H9 (cell line): ENCODE results near the gene SORCS2. TPM values are rescaled to one million over a fixed set of nuclear protein-coding genes. Genes with fewer than 3 reads are reported as not detected.
A peak's percentile ranks its signal among the peaks of the same experiment; 100 is the strongest.

ENCODE experiments used
- DNase-seq: peaks from one replicate; pipeline ENCODE4 v3.0.0-alpha.2; 2017
- H2AFZ ChIP-seq: one replicate; pipeline ENCODE4 v1.6.1; 2013; ENCODE audit warnings: mild to moderate bottlenecking, low read length, control low read depth, moderate library complexity
- H2AK5ac ChIP-seq: 2 replicates; pipeline ENCODE4 v1.6.1; 2013; ENCODE audit warnings: low read length, control low read depth, mixed read lengths; ENCODE audit not compliant: insufficient read length
- H2BK120ac ChIP-seq: one replicate; pipeline ENCODE4 v1.6.1; 2013; ENCODE audit warnings: low read depth, mild to moderate bottlenecking, low read length, control low read depth, inconsistent platforms; ENCODE audit not compliant: poor library complexity, severe bottlenecking
- H2BK12ac ChIP-seq: 2 replicates; pipeline ENCODE4 v1.6.1; 2013; ENCODE audit warnings: low read length, control low read depth, mixed read lengths, low read depth; ENCODE audit not compliant: insufficient read length
- H2BK15ac ChIP-seq: 2 replicates; pipeline ENCODE4 v1.6.1; 2013; ENCODE audit warnings: low read depth, low read length, control low read depth
- H2BK20ac ChIP-seq: one replicate; pipeline ENCODE4 v1.6.1; 2013; ENCODE audit warnings: low read depth, mild to moderate bottlenecking, low read length, control low read depth, inconsistent platforms; ENCODE audit not compliant: poor library complexity, severe bottlenecking
- H2BK5ac ChIP-seq: 2 replicates; pipeline ENCODE4 v1.6.1; 2013; ENCODE audit warnings: low read length, control low read depth, mixed read lengths; ENCODE audit not compliant: insufficient read length
- H3K14ac ChIP-seq: 2 replicates; pipeline ENCODE4 v1.6.1; 2013; ENCODE audit warnings: low read length, control low read depth; ENCODE audit not compliant: insufficient read depth
- H3K18ac ChIP-seq: 2 replicates; pipeline ENCODE4 v1.6.1; 2013; ENCODE audit warnings: low read depth, mild to moderate bottlenecking, mixed read lengths, low read length, control low read depth; ENCODE audit not compliant: insufficient read length
- H3K23ac ChIP-seq: 2 replicates; pipeline ENCODE4 v1.6.1; 2013; ENCODE audit warnings: low read length, control low read depth, mixed read lengths, low read depth; ENCODE audit not compliant: insufficient read length
- H3K23me2 ChIP-seq: 2 replicates; pipeline ENCODE4 v1.6.1; 2013; ENCODE audit warnings: low read depth, mild to moderate bottlenecking, mixed read lengths, low read length, control low read depth; ENCODE audit not compliant: insufficient read length, poor library complexity, severe bottlenecking
- H3K27ac ChIP-seq: 2 replicates; pipeline ENCODE4 v1.5.1; 2013; ENCODE audit warnings: low read length, control low read depth, mixed read lengths, low read depth; ENCODE audit not compliant: insufficient read length
- H3K27me3 ChIP-seq: 2 replicates; pipeline ENCODE4 v1.6.1; 2013; ENCODE audit warnings: low read length, control low read depth, inconsistent platforms; ENCODE audit not compliant: insufficient read depth
- H3K4ac ChIP-seq: 2 replicates; pipeline ENCODE4 v1.6.1; 2013; ENCODE audit warnings: low read depth, mild to moderate bottlenecking, control low read depth, inconsistent platforms, low read length, moderate library complexity
- H3K4me1 ChIP-seq: 2 replicates; pipeline ENCODE4 v1.6.1; 2013; ENCODE audit warnings: low read length, control low read depth, inconsistent platforms; ENCODE audit not compliant: insufficient read depth
- H3K4me2 ChIP-seq: 2 replicates; pipeline ENCODE4 v1.6.1; 2013; ENCODE audit warnings: low read length, control low read depth, mixed read lengths; ENCODE audit not compliant: insufficient read length, insufficient read depth
- H3K56ac ChIP-seq: 2 replicates; pipeline ENCODE4 v1.6.1; 2013; ENCODE audit warnings: low read depth, mild to moderate bottlenecking, mixed read lengths, low read length, control low read depth; ENCODE audit not compliant: insufficient read length
- H3K79me1 ChIP-seq: 2 replicates; pipeline ENCODE4 v1.6.1; 2013; ENCODE audit warnings: low read depth, mild to moderate bottlenecking, moderate library complexity, low read length, control low read depth, inconsistent platforms; ENCODE audit not compliant: insufficient read depth, poor library complexity, severe bottlenecking
- H3K79me2 ChIP-seq: 2 replicates; pipeline ENCODE4 v1.6.1; 2013; ENCODE audit warnings: low read length, control low read depth, inconsistent platforms; ENCODE audit not compliant: insufficient read depth
- H3K9ac ChIP-seq: 2 replicates; pipeline ENCODE4 v1.6.1; 2013; ENCODE audit warnings: low read length, control low read depth, mixed read lengths; ENCODE audit not compliant: insufficient read length; ENCODE audit errors: extremely low read depth
- H3K9me3 ChIP-seq: one replicate; pipeline ENCODE4 v1.6.1; 2013; ENCODE audit warnings: low read depth, low read length, inconsistent platforms; ENCODE audit not compliant: control insufficient read depth
- H3T11ph ChIP-seq: one replicate; pipeline ENCODE4 v1.6.1; 2013; ENCODE audit warnings: mild to moderate bottlenecking, low read length, control low read depth, inconsistent platforms
- H4K20me1 ChIP-seq: one replicate; pipeline ENCODE4 v1.6.1; 2013; ENCODE audit not compliant: control insufficient read depth, insufficient read length, insufficient read depth
- H4K5ac ChIP-seq: 2 replicates; pipeline ENCODE4 v1.6.1; 2013; ENCODE audit warnings: low read depth, mild to moderate bottlenecking, mixed read lengths, low read length, control low read depth; ENCODE audit not compliant: insufficient read length
- H4K8ac ChIP-seq: replicated peaks from 2 replicates; pipeline ENCODE4 v1.6.1; 2013; ENCODE audit warnings: low read length, control low read depth, mixed read lengths, low read depth; ENCODE audit not compliant: insufficient read length
- H4K91ac ChIP-seq: 2 replicates; pipeline ENCODE4 v1.6.1; 2013; ENCODE audit warnings: low read depth, mild to moderate bottlenecking, moderate library complexity, mixed read lengths, low read length, control low read depth; ENCODE audit not compliant: insufficient read length
- H3K27ac Mint-ChIP-seq, 3 experiments: 2 replicates in 2 of 3; 3 replicates in 1 of 3; pipeline ENCODE4 v1.8.0; 2020 to 2021; ENCODE audit warnings: mixed read lengths in 3 of 3, mild to moderate bottlenecking in 1 of 3, moderate library complexity in 1 of 3
- H3K27me3 Mint-ChIP-seq: 2 replicates; pipeline ENCODE4 v1.8.0; 2021; ENCODE audit warnings: low read depth, mild to moderate bottlenecking, moderate library complexity, mixed read lengths
- H3K36me3 Mint-ChIP-seq, 3 experiments: 2 replicates in 2 of 3; 3 replicates in 1 of 3; pipeline ENCODE4 v1.8.0; 2020 to 2021; ENCODE audit warnings: low read depth in 3 of 3, mixed read lengths in 3 of 3; ENCODE audit not compliant: insufficient read depth in 1 of 3
- H3K4me1 Mint-ChIP-seq, 2 experiments: 2 replicates each; pipeline ENCODE4 v1.8.0; 2020; ENCODE audit warnings: mixed read lengths in 2 of 2
- H3K4me3 Mint-ChIP-seq, 2 experiments: 2 replicates in 1 of 2; 3 replicates in 1 of 2; pipeline ENCODE4 v1.8.0; 2020 to 2021; ENCODE audit warnings: mild to moderate bottlenecking in 2 of 2, mixed read lengths in 2 of 2, moderate library complexity in 1 of 2
- H3K9me3 Mint-ChIP-seq, 2 experiments: 2 replicates in 1 of 2; 3 replicates in 1 of 2; pipeline ENCODE4 v1.8.0; 2020; ENCODE audit warnings: mild to moderate bottlenecking in 2 of 2, mixed read lengths in 2 of 2, moderate library complexity in 1 of 2
- WGBS: extraction: QIAGEN DNeasy Blood & Tissue Kit; methylation state at CpG from one replicate; pipeline ENCODE4 v1.1.7; 2013; ENCODE audit warnings: missing lambda C conversion rate, low lambda C conversion rate, mixed read lengths; ENCODE audit not compliant: insufficient read length; ENCODE audit errors: extremely low coverage; 5-methylcytosine and 5-hydroxymethylcytosine counted together
- total RNA-seq: library from RNA; stranded (reverse); gene quantifications from 2 replicates; pipeline ENCODE4 v1.2.1, GENCODE V29; 2021
- TF ChIP-seq, protein P1 (sequence below): fragments of 200-600 bp; sonication (generic); conservative IDR thresholded peaks from 3 replicates; pipeline ENCODE4 v1.8.0; 2021; ENCODE audit warnings: antibody characterized with exemption, mild to moderate bottlenecking

SORCS2 gene
- total RNA-seq, 1 experiment from 2014 or later: 0.57 TPM

DNA sequence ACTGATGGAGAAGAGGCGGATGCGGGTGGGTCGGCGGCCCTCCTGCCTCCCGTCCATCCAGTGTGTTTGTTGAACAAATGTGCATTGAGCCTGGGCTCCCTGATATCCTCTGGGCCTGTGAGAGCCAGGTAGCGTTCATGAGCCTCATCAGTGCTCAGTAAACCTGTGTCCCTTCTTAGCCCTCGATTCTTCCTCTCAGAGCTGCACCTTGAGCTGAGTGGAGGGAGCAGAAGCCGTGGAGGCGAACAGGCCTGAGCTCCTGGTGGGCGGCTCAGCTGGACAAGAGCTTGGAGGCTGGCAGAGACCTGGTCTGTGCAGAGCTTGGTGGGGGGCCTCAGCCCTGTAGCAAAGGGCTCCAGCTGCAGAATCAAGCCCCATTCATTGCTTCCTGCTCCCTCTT is 112.1 kb downstream of the SORCS2 start:
- WGBS: no CpG with 5 or more reads among the region's 10 CpGs
- Histone ChIP-seq H2AFZ (no peak overlapping the region), H2BK15ac (no peak overlapping the region), H2AK5ac (no peak overlapping the region), H3K79me2 (no peaks in the 10 kb centered on the region), H4K5ac (no peak overlapping the region), H2BK120ac (no peak overlapping the region), H3K27ac (no peak overlapping the region), H3K23me2 (no peaks in the 10 kb centered on the region), H2BK20ac (no peak overlapping the region), H2BK12ac (no peak overlapping the region), H2BK5ac (no peak overlapping the region), H4K8ac (no peak overlapping the region), H3K4me2 (no peak overlapping the region), H3K14ac (peak overlapping the region; percentile 46; the same call in 1 of the 2 replicates), H3K9ac (no peak overlapping the region), H4K91ac (no peak overlapping the region), H3K27me3 (no peaks in the 10 kb centered on the region), H3K9me3 (no peaks in the 10 kb centered on the region), H3K56ac (no peak overlapping the region), H4K20me1 (no peaks in the 10 kb centered on the region), H3K23ac (no peak overlapping the region), H3K79me1 (no peaks in the 10 kb centered on the region), H3T11ph (no peak overlapping the region), H3K4ac (no peak overlapping the region), H3K18ac (no peak overlapping the region), H3K4me1 (no peaks in the 10 kb centered on the region)
- Mint-ChIP-seq H3K27ac (peak overlapping the region in 1 of 3 experiments; percentile 27; a peak in 1 of 7 replicates), H3K4me1 (peaks cover 8 to 19% of the 10 kb centered on the region in 2 experiments), H3K4me3 (no peak overlapping the region), H3K9me3 (no peaks in the 10 kb centered on the region), H3K27me3 (peaks cover 5% of the 10 kb centered on the region), H3K36me3 (no peaks in the 10 kb centered on the region)
- no peak for DNase-seq
- TF ChIP-seq, protein P1, sequence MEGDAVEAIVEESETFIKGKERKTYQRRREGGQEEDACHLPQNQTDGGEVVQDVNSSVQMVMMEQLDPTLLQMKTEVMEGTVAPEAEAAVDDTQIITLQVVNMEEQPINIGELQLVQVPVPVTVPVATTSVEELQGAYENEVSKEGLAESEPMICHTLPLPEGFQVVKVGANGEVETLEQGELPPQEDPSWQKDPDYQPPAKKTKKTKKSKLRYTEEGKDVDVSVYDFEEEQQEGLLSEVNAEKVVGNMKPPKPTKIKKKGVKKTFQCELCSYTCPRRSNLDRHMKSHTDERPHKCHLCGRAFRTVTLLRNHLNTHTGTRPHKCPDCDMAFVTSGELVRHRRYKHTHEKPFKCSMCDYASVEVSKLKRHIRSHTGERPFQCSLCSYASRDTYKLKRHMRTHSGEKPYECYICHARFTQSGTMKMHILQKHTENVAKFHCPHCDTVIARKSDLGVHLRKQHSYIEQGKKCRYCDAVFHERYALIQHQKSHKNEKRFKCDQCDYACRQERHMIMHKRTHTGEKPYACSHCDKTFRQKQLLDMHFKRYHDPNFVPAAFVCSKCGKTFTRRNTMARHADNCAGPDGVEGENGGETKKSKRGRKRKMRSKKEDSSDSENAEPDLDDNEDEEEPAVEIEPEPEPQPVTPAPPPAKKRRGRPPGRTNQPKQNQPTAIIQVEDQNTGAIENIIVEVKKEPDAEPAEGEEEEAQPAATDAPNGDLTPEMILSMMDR: no peak
